Effector memory CD4-positive, alpha-beta T cell (primary cell): ENCODE data around the gene SSC5D.

Source experiments
- DNase-seq, 3 donors: peaks; one replicate each; pipeline ENCODE4 v3.0.0-alpha.2; 2020
- H3K27ac ChIP-seq: 2 replicates; pipeline ENCODE4 v1.7.0; 2013; ENCODE audit warnings: mild to moderate bottlenecking, low read length, moderate library complexity; ENCODE audit not compliant: insufficient read depth, poor library complexity, severe bottlenecking
- H3K27me3 ChIP-seq: replicated peaks from 2 replicates; pipeline ENCODE4 v1.7.0; 2013; ENCODE audit warnings: mild to moderate bottlenecking, low read length; ENCODE audit not compliant: insufficient read depth, control insufficient read depth, poor library complexity, severe bottlenecking
- H3K36me3 ChIP-seq: 2 replicates; pipeline ENCODE4 v1.7.0; 2013; ENCODE audit warnings: mild to moderate bottlenecking, low read length, moderate library complexity; ENCODE audit not compliant: control insufficient read depth, insufficient read depth
- H3K4me1 ChIP-seq: 2 replicates; pipeline ENCODE4 v1.7.0; 2013; ENCODE audit warnings: low read length, mild to moderate bottlenecking; ENCODE audit not compliant: control insufficient read depth, insufficient read depth, poor library complexity, severe bottlenecking
- H3K4me3 ChIP-seq: 2 replicates; pipeline ENCODE4 v1.7.0; 2013; ENCODE audit warnings: low read length, low read depth, mild to moderate bottlenecking; ENCODE audit not compliant: insufficient read depth, poor library complexity, severe bottlenecking
- H3K9me3 ChIP-seq: 2 replicates; pipeline ENCODE4 v1.7.0; 2013; ENCODE audit warnings: mild to moderate bottlenecking, low read length, moderate library complexity; ENCODE audit not compliant: control insufficient read depth

SSC5D gene

DNA sequence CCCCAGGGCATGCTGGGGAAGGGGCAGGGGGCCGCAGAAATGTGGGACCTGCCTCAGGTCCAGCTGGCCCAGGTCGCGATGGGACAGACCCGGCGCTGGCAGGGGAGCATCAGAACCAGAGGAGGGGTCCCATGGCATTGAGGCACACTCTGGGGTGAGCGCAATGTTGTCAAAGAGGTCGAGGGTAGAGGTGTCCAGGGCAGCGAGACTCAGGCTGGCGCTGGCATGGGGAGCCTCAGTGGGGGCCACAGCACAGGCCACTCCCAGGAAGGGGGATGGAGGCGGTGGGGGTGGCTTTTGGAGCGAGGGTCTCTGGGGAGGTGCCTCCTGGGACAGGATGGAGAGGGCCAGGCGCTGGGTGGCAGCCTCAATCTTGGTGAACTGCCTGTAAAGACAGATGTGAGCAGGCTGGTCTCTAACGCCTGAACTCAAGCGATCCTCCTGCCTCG, 24.6 kb upstream of the SSC5D start:
- H3K4me3 ChIP-seq = no peak overlapping the region
- no peak for DNase-seq
- no peaks in the 10 kb centered on the region for H3K9me3 ChIP-seq
- H3K4me1 ChIP-seq = peaks cover 18% of the 10 kb centered on the region
- H3K36me3 ChIP-seq = no peaks in the 10 kb centered on the region
- no peaks in the 10 kb centered on the region for H3K27me3 ChIP-seq
- no peak overlapping the region for H3K27ac ChIP-seq

GRCh38 chr19:55464039-55464661, 24.1 kb upstream of the SSC5D start:
- no peak overlapping the region for H3K27ac ChIP-seq
- H3K4me1 ChIP-seq = peaks cover 18% of the 10 kb centered on the region
- no peaks in the 10 kb centered on the region for H3K27me3 ChIP-seq
- H3K4me3 ChIP-seq = no peak overlapping the region
- no peaks in the 10 kb centered on the region for H3K36me3 ChIP-seq
- H3K9me3 ChIP-seq = no peaks in the 10 kb centered on the region
- no peak for DNase-seq

GRCh38 chr19:55464662-55465054, 23.6 kb upstream of the SSC5D start, which contains the start of gene C19orf85:
C19orf85 (minus strand) TSS chr19:55464751; CDS start chr19:55464554, 197 bp downstream.
- Histone ChIP-seq H3K9me3 (no peaks in the 10 kb centered on the region), H3K4me3 (no peak within 1 kb of the TSS), H3K4me1 (peaks cover 18% of the 10 kb centered on the region), H3K36me3 (no peaks in the 10 kb centered on the region), H3K27me3 (no peaks in the 10 kb centered on the region), H3K27ac (no peak within 1 kb of the TSS)
- no peak for DNase-seq

- no peak overlapping the region for H3K4me3 ChIP-seq
- DNase-seq = no peak
- no peaks in the 10 kb centered on the region for H3K9me3 ChIP-seq
- no peaks in the 10 kb centered on the region for H3K36me3 ChIP-seq
- H3K27me3 ChIP-seq = no peaks in the 10 kb centered on the region
- H3K27ac ChIP-seq = no peak overlapping the region
- H3K4me1 ChIP-seq = peaks cover 17% of the 10 kb centered on the region
These were observed 22.6 kb upstream of the SSC5D start for GRCh38 chr19:55465460-55466240.

- no peak for DNase-seq
- H3K9me3 ChIP-seq = no peaks in the 10 kb centered on the region
- no peak overlapping the region for H3K4me3 ChIP-seq
- H3K27ac ChIP-seq = no peak overlapping the region
- no peaks in the 10 kb centered on the region for H3K27me3 ChIP-seq
- peaks cover 11% of the 10 kb centered on the region for H3K4me1 ChIP-seq
- H3K36me3 ChIP-seq = no peaks in the 10 kb centered on the region
These were observed 22.0 kb upstream of the SSC5D start for GRCh38 chr19:55466241-55466614.

- no peaks in the 10 kb centered on the region for H3K9me3 ChIP-seq
- DNase-seq = peak in 2 of 3 donors; percentile 50 to 64
- H3K27me3 ChIP-seq = no peaks in the 10 kb centered on the region
- peaks cover 5% of the 10 kb centered on the region for H3K4me1 ChIP-seq
- no peak overlapping the region for H3K4me3 ChIP-seq
- no peak overlapping the region for H3K27ac ChIP-seq
- H3K36me3 ChIP-seq = no peaks in the 10 kb centered on the region
These were observed 20.8 kb upstream of the SSC5D start for GRCh38 chr19:55467236-55468053.

DNA sequence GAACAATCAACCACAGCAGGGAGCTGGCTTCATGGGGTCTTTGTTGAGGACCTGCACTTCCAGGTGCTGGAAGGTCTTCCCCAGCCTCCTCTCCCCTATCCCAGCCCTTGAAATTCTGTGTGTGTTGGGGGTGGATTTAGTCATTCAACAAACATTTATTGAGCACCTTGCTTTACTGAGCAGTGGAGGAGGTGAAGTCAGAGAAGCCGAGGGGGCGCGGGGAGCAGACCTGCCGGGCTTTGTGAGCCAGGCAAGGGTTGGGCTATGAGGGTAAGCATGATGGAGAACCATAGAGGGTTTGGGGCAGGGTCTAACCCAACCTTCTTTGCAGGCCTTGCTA, 20.2 kb upstream of the SSC5D start:
- no peaks in the 10 kb centered on the region for H3K27me3 ChIP-seq
- H3K36me3 ChIP-seq = no peaks in the 10 kb centered on the region
- peaks cover 5% of the 10 kb centered on the region for H3K4me1 ChIP-seq
- H3K27ac ChIP-seq = no peak overlapping the region
- no peak for DNase-seq
- H3K9me3 ChIP-seq = no peaks in the 10 kb centered on the region
- no peak overlapping the region for H3K4me3 ChIP-seq

GRCh38 chr19:55471266-55471665, 17.0 kb upstream of the SSC5D start:
- Histone ChIP-seq H3K27me3 (no peaks in the 10 kb centered on the region), H3K4me3 (no peak overlapping the region), H3K4me1 (peaks cover 9% of the 10 kb centered on the region), H3K27ac (no peak overlapping the region), H3K9me3 (no peaks in the 10 kb centered on the region), H3K36me3 (no peaks in the 10 kb centered on the region)
- no peak for DNase-seq

DNA sequence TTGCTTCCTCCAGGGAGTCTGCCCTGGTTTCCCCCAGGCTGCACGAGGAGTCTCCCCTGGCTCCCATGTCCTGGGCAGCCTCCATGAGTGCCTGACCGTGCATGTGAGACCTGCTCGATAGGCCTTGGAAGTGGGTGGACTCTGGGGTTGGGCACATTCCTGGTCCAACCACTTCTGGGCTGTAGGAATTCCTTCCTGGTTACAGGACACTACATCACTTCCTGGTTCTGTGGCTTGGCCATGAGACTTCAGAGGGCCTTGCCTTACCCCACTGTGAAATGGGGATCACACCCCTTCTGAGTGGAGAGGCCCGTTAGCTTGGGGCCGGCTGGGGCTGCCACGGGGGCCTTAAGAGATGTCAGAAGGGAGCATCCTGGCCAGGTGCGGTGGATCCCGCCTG, 15.8 kb upstream of the SSC5D start:
- Histone ChIP-seq H3K27me3 (no peaks in the 10 kb centered on the region), H3K4me3 (no peak overlapping the region), H3K27ac (no peak overlapping the region), H3K4me1 (peaks cover 13% of the 10 kb centered on the region), H3K9me3 (no peaks in the 10 kb centered on the region), H3K36me3 (no peaks in the 10 kb centered on the region)
- DNase-seq = no peak
